ENCODE data around the gene ELOVL6.

DNA sequence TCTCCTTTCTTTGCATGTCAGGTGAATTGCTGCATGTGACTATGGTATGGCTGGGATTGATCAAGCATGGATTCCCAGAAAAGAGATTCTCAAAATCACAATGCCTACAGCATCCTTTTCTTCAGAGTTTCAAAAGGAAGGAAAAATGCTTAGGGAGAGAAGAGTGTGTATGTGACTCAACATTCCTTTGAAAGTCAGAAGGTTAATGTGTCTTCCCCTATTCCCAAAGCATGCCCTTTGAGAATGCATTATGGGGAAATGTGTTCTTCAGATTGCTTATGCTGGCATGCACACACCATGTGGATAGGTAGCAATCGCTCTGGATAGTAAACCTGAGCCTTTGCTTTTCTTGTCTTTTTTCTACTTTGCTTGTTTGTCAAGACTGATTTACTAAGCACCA is 78.5 kb downstream of the ELOVL6 start:
- TF ChIP-seq, protein P1, sequence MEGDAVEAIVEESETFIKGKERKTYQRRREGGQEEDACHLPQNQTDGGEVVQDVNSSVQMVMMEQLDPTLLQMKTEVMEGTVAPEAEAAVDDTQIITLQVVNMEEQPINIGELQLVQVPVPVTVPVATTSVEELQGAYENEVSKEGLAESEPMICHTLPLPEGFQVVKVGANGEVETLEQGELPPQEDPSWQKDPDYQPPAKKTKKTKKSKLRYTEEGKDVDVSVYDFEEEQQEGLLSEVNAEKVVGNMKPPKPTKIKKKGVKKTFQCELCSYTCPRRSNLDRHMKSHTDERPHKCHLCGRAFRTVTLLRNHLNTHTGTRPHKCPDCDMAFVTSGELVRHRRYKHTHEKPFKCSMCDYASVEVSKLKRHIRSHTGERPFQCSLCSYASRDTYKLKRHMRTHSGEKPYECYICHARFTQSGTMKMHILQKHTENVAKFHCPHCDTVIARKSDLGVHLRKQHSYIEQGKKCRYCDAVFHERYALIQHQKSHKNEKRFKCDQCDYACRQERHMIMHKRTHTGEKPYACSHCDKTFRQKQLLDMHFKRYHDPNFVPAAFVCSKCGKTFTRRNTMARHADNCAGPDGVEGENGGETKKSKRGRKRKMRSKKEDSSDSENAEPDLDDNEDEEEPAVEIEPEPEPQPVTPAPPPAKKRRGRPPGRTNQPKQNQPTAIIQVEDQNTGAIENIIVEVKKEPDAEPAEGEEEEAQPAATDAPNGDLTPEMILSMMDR (IDR thresholded peaks at IDR 0.05; ENCODE audit: low read depth, low read length), result no peak
- TF ChIP-seq POLR2A (IDR thresholded peaks at IDR 0.05; ENCODE audit: extremely low read depth, insufficient read length) (no peak), MYC (IDR thresholded peaks at IDR 0.05; ENCODE audit: low read depth, low read length) (no peak)
- TF ChIP-seq, protein P2, sequence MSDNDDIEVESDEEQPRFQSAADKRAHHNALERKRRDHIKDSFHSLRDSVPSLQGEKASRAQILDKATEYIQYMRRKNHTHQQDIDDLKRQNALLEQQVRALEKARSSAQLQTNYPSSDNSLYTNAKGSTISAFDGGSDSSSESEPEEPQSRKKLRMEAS (IDR thresholded peaks at IDR 0.05; ENCODE audit: low read depth, low read length), result no peak

Measured in NB4 (cell line).